HEK293 (cell line): ENCODE measurements around the gene SETD1A.

Source experiments
- CTCF ChIA-PET: fragments of 350-600 bp; formaldehyde crosslinking; extraction: SDS; loops from one replicate; lab custom pipeline; 2021; ENCODE audit warnings: antibody characterized with exemption; lab: Yijun Ruan, JAX
- POLR2A ChIA-PET: fragments of 300-600 bp; formaldehyde crosslinking; extraction: SDS; loops from one replicate; lab custom pipeline; 2020; ENCODE audit warnings: antibody characterized with exemption, inconsistent platforms; lab: Yijun Ruan, JAX
- H3K27ac ChIP-seq: fragments of 200-500 bp; sonication (Bioruptor generic); 2 replicates; pipeline ENCODE4 v1.5.1; 2014; ENCODE audit warnings: low read depth, low read length, control low read depth, inconsistent platforms; ENCODE audit errors: extremely low read depth
- H3K36me3 ChIP-seq, 2 experiments: fragments of 200-500 bp in 1 of 2; sonication (Bioruptor generic) in 1 of 2; 1 replicate in 1 of 2; 2 replicates in 1 of 2; pipeline ENCODE4 v1.5.1; 2014 to 2017; ENCODE audit warnings: inconsistent platforms in 2 of 2, low read length in 2 of 2; ENCODE audit not compliant: control insufficient read depth in 2 of 2, insufficient read depth in 1 of 2
- H3K4me1 ChIP-seq: fragments of 200-500 bp; sonication (Bioruptor generic); 2 replicates; pipeline ENCODE4 v1.5.1; 2014; ENCODE audit warnings: mild to moderate bottlenecking, low read length, inconsistent platforms; ENCODE audit not compliant: control insufficient read depth, insufficient read depth
- H3K4me3 ChIP-seq: 2 replicates; pipeline ENCODE4 v1.5.1; 2011; ENCODE audit warnings: low read depth, mild to moderate bottlenecking, control low read depth, low read length, moderate library complexity
- H3K9me3 ChIP-seq: fragments of 200-500 bp; sonication (Bioruptor generic); 2 replicates; pipeline ENCODE4 v1.5.1; 2014; ENCODE audit warnings: low read depth, low read length, inconsistent platforms; ENCODE audit not compliant: control insufficient read depth, insufficient read depth
- KLF17 ChIP-seq: fragments of 450-650 bp; formaldehyde crosslinking; IDR thresholded peaks from 2 replicates; pipeline ENCODE4 v1.5.1; 2016; ENCODE audit warnings: missing biosample characterization, missing genetic modification characterization
- PRDM10 ChIP-seq: fragments of 450-650 bp; formaldehyde crosslinking; IDR thresholded peaks from 2 replicates; pipeline ENCODE4 v1.5.1; 2016; ENCODE audit warnings: missing biosample characterization, missing genetic modification characterization
- TRIM28 ChIP-seq: IDR thresholded peaks from 2 replicates; pipeline ENCODE4 v1.6.1; 2011; ENCODE audit warnings: low read length, control low read depth, borderline replicate concordance
- WT1 ChIP-seq: fragments of 450-650 bp; formaldehyde crosslinking; IDR thresholded peaks from 2 replicates; pipeline ENCODE4 v1.5.1; 2016; ENCODE audit warnings: missing biosample characterization, missing genetic modification characterization
- ZBTB20 ChIP-seq: fragments of 450-650 bp; formaldehyde crosslinking; IDR thresholded peaks from 2 replicates; pipeline ENCODE4 v1.5.1; 2016; ENCODE audit warnings: missing biosample characterization, missing genetic modification characterization
- ZFP69B ChIP-seq: fragments of 450-650 bp; formaldehyde crosslinking; IDR thresholded peaks from 2 replicates; pipeline ENCODE4 v1.5.1; 2016; ENCODE audit warnings: missing biosample characterization, missing genetic modification characterization
- ZNF121 ChIP-seq: fragments of 450-650 bp; formaldehyde crosslinking; IDR thresholded peaks from 2 replicates; pipeline ENCODE4 v1.5.1; 2016; ENCODE audit warnings: missing biosample characterization, missing genetic modification characterization
- ZNF169 ChIP-seq: fragments of 450-650 bp; formaldehyde crosslinking; IDR thresholded peaks from 2 replicates; pipeline ENCODE4 v1.5.1; 2016; ENCODE audit warnings: missing biosample characterization, missing genetic modification characterization
- ZNF175 ChIP-seq: fragments of 450-650 bp; formaldehyde crosslinking; IDR thresholded peaks from 2 replicates; pipeline ENCODE4 v1.5.1; 2016; ENCODE audit warnings: missing biosample characterization, missing genetic modification characterization
- ZNF23 ChIP-seq: fragments of 450-650 bp; formaldehyde crosslinking; IDR thresholded peaks from 2 replicates; pipeline ENCODE4 v1.5.1; 2016; ENCODE audit warnings: missing biosample characterization, missing genetic modification characterization, borderline replicate concordance
- ZNF274 ChIP-seq, 2 experiments: fragments of 200-500 bp in 1 of 2; fragments of 450-650 bp in 1 of 2; sonication (Bioruptor generic) in 1 of 2; formaldehyde crosslinking in 1 of 2; IDR thresholded peaks; 2 replicates each; pipeline versions ENCODE4 v1.5.1 to v1.6.1; 2014 to 2016; ENCODE audit warnings: borderline replicate concordance in 1 of 2, inconsistent platforms in 1 of 2, low read length in 1 of 2, missing biosample characterization in 1 of 2, missing genetic modification characterization in 1 of 2
- ZNF350 ChIP-seq: fragments of 450-650 bp; formaldehyde crosslinking; IDR thresholded peaks from 2 replicates; pipeline ENCODE4 v1.5.0; 2017; ENCODE audit warnings: missing biosample characterization, mild to moderate bottlenecking, missing genetic modification characterization
- ZNF366 ChIP-seq: fragments of 450-650 bp; formaldehyde crosslinking; conservative IDR thresholded peaks from 2 replicates; pipeline ENCODE4 v1.5.1; 2016; ENCODE audit warnings: missing biosample characterization, missing genetic modification characterization
- ZNF48 ChIP-seq: fragments of 450-650 bp; formaldehyde crosslinking; IDR thresholded peaks from 2 replicates; pipeline ENCODE4 v1.5.1; 2016; ENCODE audit warnings: missing biosample characterization, missing genetic modification characterization
- ZNF585B ChIP-seq: fragments of 450-650 bp; formaldehyde crosslinking; IDR thresholded peaks from 2 replicates; pipeline ENCODE4 v1.5.1; 2016; ENCODE audit warnings: missing biosample characterization, missing genetic modification characterization
- ZNF629 ChIP-seq: fragments of 450-650 bp; formaldehyde crosslinking; IDR thresholded peaks from 2 replicates; pipeline ENCODE4 v1.5.1; 2017; ENCODE audit warnings: missing biosample characterization, missing genetic modification characterization
- ZNF660 ChIP-seq: fragments of 450-650 bp; IDR thresholded peaks from 2 replicates; pipeline ENCODE4 v1.5.1; 2018; ENCODE audit warnings: missing biosample characterization, mild to moderate bottlenecking, missing genetic modification characterization
- ZNF785 ChIP-seq: fragments of 450-650 bp; formaldehyde crosslinking; IDR thresholded peaks from 2 replicates; pipeline ENCODE4 v1.5.1; 2016; ENCODE audit warnings: missing biosample characterization, missing genetic modification characterization
- ZSCAN30 ChIP-seq: fragments of 450-650 bp; IDR thresholded peaks from 2 replicates; pipeline ENCODE4 v1.5.1; 2018; ENCODE audit warnings: missing biosample characterization, mild to moderate bottlenecking, missing genetic modification characterization, moderate library complexity
- TF ChIP-seq, protein P1 (sequence below): fragments of 450-650 bp; formaldehyde crosslinking; IDR thresholded peaks from 2 replicates; pipeline ENCODE4 v1.5.1; 2016; ENCODE audit warnings: missing biosample characterization, missing genetic modification characterization
- TF ChIP-seq, protein P2 (sequence below): fragments of 450-650 bp; formaldehyde crosslinking; IDR thresholded peaks from 2 replicates; pipeline ENCODE4 v1.5.1; 2017; ENCODE audit warnings: missing biosample characterization, missing genetic modification characterization

SETD1A gene

DNA sequence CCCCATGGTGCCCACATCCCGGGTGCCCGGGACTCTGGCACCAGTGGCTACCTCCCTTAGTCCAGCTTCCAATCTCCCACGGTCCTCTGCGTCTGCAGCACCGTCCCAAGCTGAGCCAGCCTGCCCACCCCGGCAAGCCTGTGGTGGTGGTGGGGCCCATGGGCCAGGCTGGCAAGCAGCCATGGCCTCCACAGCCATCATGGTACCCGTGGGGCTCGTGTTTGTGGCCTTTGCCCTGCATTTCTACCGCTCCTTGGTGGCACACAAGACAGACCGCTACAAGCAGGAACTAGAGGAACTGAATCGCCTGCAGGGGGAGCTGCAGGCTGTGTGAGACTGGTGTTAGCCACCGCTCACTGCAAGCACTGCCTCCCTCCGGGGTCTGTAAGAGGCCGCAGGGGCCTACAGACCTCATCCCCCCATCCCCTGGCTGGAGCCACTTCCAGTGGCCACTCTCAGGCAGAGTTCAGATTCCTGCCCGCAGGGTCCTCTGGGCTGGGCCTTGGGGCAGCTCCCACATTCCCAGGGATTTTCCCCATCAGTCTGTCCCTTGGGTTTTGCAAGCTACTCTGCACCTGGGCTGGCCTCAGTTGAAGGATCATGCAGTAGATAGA, 3.9 kb upstream of the SETD1A start (continued):
- TF ChIP-seq, protein P1, sequence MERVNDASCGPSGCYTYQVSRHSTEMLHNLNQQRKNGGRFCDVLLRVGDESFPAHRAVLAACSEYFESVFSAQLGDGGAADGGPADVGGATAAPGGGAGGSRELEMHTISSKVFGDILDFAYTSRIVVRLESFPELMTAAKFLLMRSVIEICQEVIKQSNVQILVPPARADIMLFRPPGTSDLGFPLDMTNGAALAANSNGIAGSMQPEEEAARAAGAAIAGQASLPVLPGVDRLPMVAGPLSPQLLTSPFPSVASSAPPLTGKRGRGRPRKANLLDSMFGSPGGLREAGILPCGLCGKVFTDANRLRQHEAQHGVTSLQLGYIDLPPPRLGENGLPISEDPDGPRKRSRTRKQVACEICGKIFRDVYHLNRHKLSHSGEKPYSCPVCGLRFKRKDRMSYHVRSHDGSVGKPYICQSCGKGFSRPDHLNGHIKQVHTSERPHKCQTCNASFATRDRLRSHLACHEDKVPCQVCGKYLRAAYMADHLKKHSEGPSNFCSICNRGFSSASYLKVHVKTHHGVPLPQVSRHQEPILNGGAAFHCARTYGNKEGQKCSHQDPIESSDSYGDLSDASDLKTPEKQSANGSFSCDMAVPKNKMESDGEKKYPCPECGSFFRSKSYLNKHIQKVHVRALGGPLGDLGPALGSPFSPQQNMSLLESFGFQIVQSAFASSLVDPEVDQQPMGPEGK (tag by site-specific recombination) = peak; percentile 26; the same call in 1 of the 2 replicates
- TF ChIP-seq ZNF350 (no peak), ZSCAN30 (tag by site-specific recombination) (0 out of 2 replicates have a peak, but pooled peaks have one; percentile 79), TRIM28 (peak; percentile 31; the same call in 1 of the 2 replicates), ZFP69B (tag by site-specific recombination) (peak; percentile 68), ZNF175 (tag by site-specific recombination) (no peak), KLF17 (tag by site-specific recombination) (peak; percentile 44; the same call in 1 of the 2 replicates), ZNF366 (tag by site-specific recombination) (peak; percentile 72; the same call in 1 of the 2 replicates), ZNF629 (tag by site-specific recombination) (0 out of 2 replicates have a peak, but pooled peaks have one; percentile 39), ZNF23 (tag by site-specific recombination) (no peak), ZNF121 (tag by site-specific recombination) (no peak), WT1 (tag by site-specific recombination) (no peak), ZNF660 (tag by site-specific recombination) (peak; percentile 61; the same call in 1 of the 2 replicates), ZBTB20 (peak; percentile 33; the same call in 1 of the 2 replicates), ZNF274 (IDR thresholded peaks at IDR 0.05; ENCODE audit: low read length) (no peak), ZNF274 (tag by site-specific recombination; IDR thresholded peaks at IDR 0.05; ENCODE audit: borderline replicate concordance) (no peak)
- TF ChIP-seq, protein P2, sequence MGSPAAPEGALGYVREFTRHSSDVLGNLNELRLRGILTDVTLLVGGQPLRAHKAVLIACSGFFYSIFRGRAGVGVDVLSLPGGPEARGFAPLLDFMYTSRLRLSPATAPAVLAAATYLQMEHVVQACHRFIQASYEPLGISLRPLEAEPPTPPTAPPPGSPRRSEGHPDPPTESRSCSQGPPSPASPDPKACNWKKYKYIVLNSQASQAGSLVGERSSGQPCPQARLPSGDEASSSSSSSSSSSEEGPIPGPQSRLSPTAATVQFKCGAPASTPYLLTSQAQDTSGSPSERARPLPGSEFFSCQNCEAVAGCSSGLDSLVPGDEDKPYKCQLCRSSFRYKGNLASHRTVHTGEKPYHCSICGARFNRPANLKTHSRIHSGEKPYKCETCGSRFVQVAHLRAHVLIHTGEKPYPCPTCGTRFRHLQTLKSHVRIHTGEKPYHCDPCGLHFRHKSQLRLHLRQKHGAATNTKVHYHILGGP (tag by site-specific recombination) = no peak

- Histone ChIP-seq H3K4me3 (no peak overlapping the region), H3K27ac (no peak overlapping the region), H3K9me3 (no peaks in the 10 kb centered on the region)
- no peak for TF ChIP-seq ZNF785 (tag by site-specific recombination)
- TF ChIP-seq PRDM10 (tag by site-specific recombination) = peak; percentile 24; the same call in 1 of the 2 replicates
- TF ChIP-seq ZNF48 (tag by site-specific recombination) = no peak
- no peak for TF ChIP-seq ZNF169
- TF ChIP-seq ZNF585B = no peak
- TF ChIP-seq, all 188 proteins: peak for 1
- Histone ChIP-seq H3K36me3 (peaks cover 10 to 16% of the 10 kb centered on the region in 2 experiments), H3K4me1 (peaks cover 2% of the 10 kb centered on the region; the same call in 1 of the 2 replicates)
- CTCF ChIA-PET = interaction anchor here (0.6 to 5.3 kb wide), 11 partner anchors 13 to 1139 kb away, joined by 3 to 74 read pairs (median 6); partner anchors contain the start of genes HSD3B7 and PAGR1
- POLR2A ChIA-PET = interaction anchor here (0.7 to 0.9 kb wide), 2 partner anchors 101 to 138 kb away, joined by 3 read pairs; no protein-coding TSS in a partner anchor
These were observed 2.6 kb upstream of the SETD1A start for GRCh38 chr16:30954993-30955392.
